Endothelial cell of umbilical vein (primary cell): Measurements from ENCODE around the gene RBSN. TPM values are rescaled to one million over a fixed set of nuclear protein-coding genes. Genes with fewer than 3 reads are reported as not detected.

Source experiments
- BruUV-seq: library from RNA; stranded (reverse); fragments of 400-500 nt; replicated peaks from 2 replicates; lab custom pipeline; 2021; lab: Mats Ljungman, UMichigan
- CTCF ChIA-PET: fragments of 300-600, 350-600 bp; sonication (Branson Sonifier 250); formaldehyde crosslinking; loops from one replicate; lab custom pipeline; 2021; ENCODE audit warnings: antibody characterized with exemption, inconsistent platforms; lab: Charles Lee
- POLR2A ChIA-PET: fragments of 300-600, 350-600 bp; sonication (Branson Sonifier 250); formaldehyde crosslinking; loops from one replicate; lab custom pipeline; 2021; ENCODE audit warnings: antibody characterized with exemption, inconsistent platforms; lab: Charles Lee
- DNase-seq: peaks from one replicate; pipeline ENCODE4 v3.0.0-alpha.2; 2011; ENCODE audit warnings: low read depth, low spot score
- FAIRE-seq: peaks from 2 replicates; lab custom pipeline; 2011; peaks lifted over from hg19 to GRCh38; lab: Jason Lieb, UNC
- H2AFZ ChIP-seq: 2 replicates; pipeline ENCODE4 v1.6.0; 2012; ENCODE audit warnings: low read depth, low read length, control low read depth, inconsistent platforms
- H3K27ac ChIP-seq: 2 replicates; pipeline ENCODE4 v1.5.1; 2011; ENCODE audit warnings: low read depth, mild to moderate bottlenecking, control low read depth, low read length, moderate library complexity; ENCODE audit not compliant: insufficient read depth
- H3K27me3 ChIP-seq, 2 experiments: 2 replicates each; pipeline versions ENCODE4 v1.6.0 to v1.6.1; 2011; ENCODE audit warnings: low read length in 2 of 2, mixed read lengths in 1 of 2; ENCODE audit not compliant: control insufficient read depth in 2 of 2, insufficient read depth in 2 of 2
- H3K36me3 ChIP-seq, 2 experiments: 2 replicates in 1 of 2; 3 replicates in 1 of 2; pipeline ENCODE4 v1.5.1; 2011; ENCODE audit warnings: low read length in 2 of 2, mild to moderate bottlenecking in 1 of 2, moderate library complexity in 1 of 2; ENCODE audit not compliant: control insufficient read depth in 2 of 2, insufficient read depth in 2 of 2; ENCODE audit errors: extremely low read depth in 1 of 2
- H3K4me1 ChIP-seq: 3 replicates; pipeline ENCODE4 v1.5.1; 2011; ENCODE audit warnings: mild to moderate bottlenecking, low read length; ENCODE audit not compliant: control insufficient read depth, insufficient read depth; ENCODE audit errors: extremely low read depth
- H3K4me2 ChIP-seq: 2 replicates; pipeline ENCODE4 v1.6.1; 2011; ENCODE audit warnings: low read length, control low read depth, mixed read lengths; ENCODE audit not compliant: insufficient read depth
- H3K4me3 ChIP-seq, 3 experiments: fragments of 200-600 bp in 1 of 3; sonication (generic), shearing (Covaris generic) in 1 of 3; replicated peaks in 1 of 3; 2 replicates each; pipeline ENCODE4 v1.5.1; 2011 to 2016; ENCODE audit warnings: control low read depth in 3 of 3, low read length in 3 of 3, mild to moderate bottlenecking in 2 of 3, inconsistent platforms in 1 of 3, low read depth in 1 of 3, moderate library complexity in 1 of 3; ENCODE audit not compliant: insufficient read depth in 1 of 3
- H3K79me2 ChIP-seq: 2 replicates; pipeline ENCODE4 v1.6.0; 2012; ENCODE audit warnings: low read length, inconsistent platforms; ENCODE audit not compliant: control insufficient read depth, insufficient read depth
- H3K9ac ChIP-seq: replicated peaks from 2 replicates; pipeline ENCODE3; 2011; ENCODE audit warnings: low read length, control low read depth; ENCODE audit not compliant: insufficient read depth; ENCODE audit errors: extremely low read depth
- H3K9me1 ChIP-seq: replicated peaks from 3 replicates; pipeline ENCODE4 v1.6.0; 2011; ENCODE audit warnings: mild to moderate bottlenecking, low read length; ENCODE audit not compliant: control insufficient read depth, insufficient read depth; ENCODE audit errors: extremely low read depth
- H3K9me3 ChIP-seq: replicated peaks from 2 replicates; pipeline ENCODE4 v1.5.1; 2012; ENCODE audit warnings: low read length, inconsistent platforms; ENCODE audit not compliant: control insufficient read depth, insufficient read depth
- H4K20me1 ChIP-seq: replicated peaks from 2 replicates; pipeline ENCODE3; 2011; ENCODE audit warnings: mild to moderate bottlenecking, low read length; ENCODE audit not compliant: control insufficient read depth, insufficient read depth; ENCODE audit errors: extremely low read depth
- EZH2 ChIP-seq: IDR thresholded peaks from 2 replicates; pipeline ENCODE4 v1.6.1; 2012; ENCODE audit warnings: borderline replicate concordance, low read depth, mild to moderate bottlenecking, moderate library complexity, low read length, inconsistent platforms; ENCODE audit not compliant: severe bottlenecking
- FOS ChIP-seq: IDR thresholded peaks from 2 replicates; pipeline ENCODE4 v1.6.1; 2011; ENCODE audit warnings: mild to moderate bottlenecking, low read length, moderate library complexity, borderline replicate concordance; ENCODE audit not compliant: insufficient read depth
- GATA2 ChIP-seq: IDR thresholded peaks from 2 replicates; pipeline ENCODE4 v1.7.0; 2011; ENCODE audit warnings: low read depth, mild to moderate bottlenecking, moderate library complexity, mixed read lengths, low read length; ENCODE audit not compliant: insufficient read length, insufficient read depth
- JUN ChIP-seq: IDR thresholded peaks from 2 replicates; pipeline ENCODE4 v1.6.1; 2011; ENCODE audit warnings: borderline replicate concordance, low read depth; ENCODE audit not compliant: insufficient read length, insufficient read depth
- MYC ChIP-seq: IDR thresholded peaks from one replicate; pipeline ENCODE4 v1.6.1; 2011; ENCODE audit warnings: mild to moderate bottlenecking, low read depth, low read length
- POLR2A ChIP-seq: IDR thresholded peaks from 2 replicates; pipeline ENCODE4 v1.6.1; 2012; ENCODE audit warnings: low read depth, mild to moderate bottlenecking, control low read depth, low read length
- POLR2AphosphoS5 ChIP-seq: IDR thresholded peaks from 2 replicates; pipeline ENCODE4 v1.6.1; 2012; ENCODE audit warnings: low read depth, mild to moderate bottlenecking, control low read depth, low read length, moderate library complexity; ENCODE audit not compliant: insufficient read depth
- dilution Hi-C: fragments of 300-500 bp; cut with MboI; formaldehyde crosslinking; loops from one replicate; pipeline ENCODE4 v1.15.0; 2019; ENCODE audit warnings: low sequenced_read_pairs; ENCODE audit not compliant: extremely low pct_ligation_motif_present
- intact Hi-C: fragments of 100-400 bp; cut with micrococcal nuclease; formaldehyde crosslinking; loops from one replicate; pipeline ENCODE4 v1.10.0; 2022
- polyA plus RNA-seq, 4 experiments: library from polyadenylated mRNA; depleted of rRNA in 3 of 4; stranded (reverse) in 3 of 4; unstranded in 1 of 4; fragments of >200 nt; gene quantifications; 2 replicates each; pipeline versions ENCODE4 v1.2.1 to v1.2.3, GENCODE V29; 2011 to 2012; ENCODE audit warnings: missing spikeins in 1 of 4
- total RNA-seq: library from RNA; stranded (reverse); gene quantifications from 2 replicates; pipeline ENCODE4 v1.2.3, GENCODE V29; 2021

RBSN gene
- total and polyA plus RNA-seq, 2 donors (not counting 3 experiments of a cell fraction or from before 2014, with no cell fraction given), result 6.7 to 23.6 TPM

GRCh38 chr3:15116032-15116669 is 17.2 kb upstream of the RBSN start:
- Histone ChIP-seq H2AFZ (no peak overlapping the region), H3K36me3 (no peaks in the 10 kb centered on the region), H3K27ac (no peak overlapping the region), H4K20me1 (no peaks in the 10 kb centered on the region), H3K4me2 (no peak overlapping the region), H3K9ac (no peak overlapping the region), H3K4me1 (no peaks in the 10 kb centered on the region), H3K4me3 (no peak overlapping the region), H3K79me2 (no peaks in the 10 kb centered on the region), H3K9me3 (no peaks in the 10 kb centered on the region), H3K9me1 (no peaks in the 10 kb centered on the region), H3K27me3 (peaks cover 0 to 11% of the 10 kb centered on the region in 2 experiments)
- dilution Hi-C loops, result no loop called here
- BruUV-seq, result no TSS peak
- FAIRE-seq (no peak), DNase-seq (no peak)
- TF ChIP-seq POLR2AphosphoS5 (no peak), FOS (no peak), JUN (no peak), POLR2A (no peak), GATA2 (no peak), MYC (no peak), EZH2 (no peak)
- intact Hi-C loops, result no loop called here
- ChIA-PET POLR2A (no interaction called here), CTCF (interaction anchor here (0.9 to 4.3 kb wide), 5 partner anchors 8 to 289 kb away, joined by 3 to 24 read pairs (median 3); partner anchors contain the start of gene RBSN)
